ENCODE measurements around the gene CCR8.

The CCR8 gene

GRCh38 chr3:39329493-39329892, at the start of gene CCR8:
Gene CCR8, plus strand, starts transcription at chr3:39329709. Its CDS starts 2,623 bp downstream, at chr3:39332332.
- no peak for DNase-seq

GRCh38 chr3:39279745-39280517, 49.6 kb upstream of the CCR8 start, which contains the start of gene CX3CR1:
Gene CX3CR1, minus strand, starts transcription at chr3:39280036. Its CDS starts 13,527 bp downstream, at chr3:39266509.
- DNase-seq, result peak; percentile 38

- DNase-seq, result no peak
Measured at GRCh38 chr3:39280571-39280970, 48.9 kb upstream of the CCR8 start.

GRCh38 chr3:39281533-39281932, 48.0 kb upstream of the CCR8 start:
- DNase-seq, result no peak

GRCh38 chr3:39282057-39282456, 47.5 kb upstream of the CCR8 start:
- DNase-seq, result no peak

GRCh38 chr3:39284457-39284881, 45.0 kb upstream of the CCR8 start:
- DNase-seq, result no peak

- no peak for DNase-seq
Measured at GRCh38 chr3:39285332-39285731, 44.2 kb upstream of the CCR8 start.

GRCh38 chr3:39286771-39287170, 42.7 kb upstream of the CCR8 start:
- no peak for DNase-seq

- no peak for DNase-seq
Measured at GRCh38 chr3:39287216-39288164, 42.0 kb upstream of the CCR8 start.

- DNase-seq, result peak; percentile 83
Measured at GRCh38 chr3:39288300-39288808, 41.2 kb upstream of the CCR8 start.

GRCh38 chr3:39289107-39289506, 40.4 kb upstream of the CCR8 start:
- DNase-seq, result no peak

- DNase-seq, result no peak
Measured at GRCh38 chr3:39290255-39290654, 39.3 kb upstream of the CCR8 start.

- DNase-seq, result peak; percentile 6
Measured at GRCh38 chr3:39291903-39292329, 37.6 kb upstream of the CCR8 start.

- DNase-seq, result no peak
Measured at GRCh38 chr3:39292961-39293360, 36.5 kb upstream of the CCR8 start.

- no peak for DNase-seq
Measured at GRCh38 chr3:39294446-39295183, 34.9 kb upstream of the CCR8 start.

GRCh38 chr3:39295184-39295775, 34.2 kb upstream of the CCR8 start:
- DNase-seq, result no peak

- no peak for DNase-seq
Measured at GRCh38 chr3:39296197-39297077, 33.1 kb upstream of the CCR8 start.

GRCh38 chr3:39299279-39299678, 30.2 kb upstream of the CCR8 start:
- no peak for DNase-seq

GRCh38 chr3:39302178-39302577, 27.3 kb upstream of the CCR8 start:
- DNase-seq, result no peak

- DNase-seq, result no peak
Measured at GRCh38 chr3:39313289-39313688, 16.2 kb upstream of the CCR8 start.

- DNase-seq, result no peak
Measured at GRCh38 chr3:39315420-39315819, 14.1 kb upstream of the CCR8 start.
